ENCODE results near the gene PRRC2B. TPM values are rescaled to one million over a fixed set of nuclear protein-coding genes. Genes with fewer than 3 reads are reported as not detected.
"Not testable (repeated sequence)": the region's sequence is repeated elsewhere in the genome, so short reads cannot be mapped to it uniquely, and the experiment has no call there.

Gene PRRC2B
- total and polyA plus RNA-seq, 2 of the 8 experiments (the other 6 are each of a cell fraction or from before 2014, with no cell fraction given) = 37.3 to 249 TPM

- TF ChIP-seq SIN3A (conservative IDR thresholded peaks at IDR 0.05 in 1 of 2, IDR thresholded peaks at IDR 0.05 in 1 of 2; ENCODE audit: low read depth in 1 of 2, low read length in 2 of 2) (no peak), GABPA (IDR thresholded peaks at IDR 0.05; ENCODE audit: borderline replicate concordance, insufficient read depth, low read length) (no peak), SP1 (IDR thresholded peaks at IDR 0.05; ENCODE audit: low read depth, low read length) (no peak; the same call in 1 of the 2 replicates)
Observed at GRCh38 chr9:131393622-131394463, at the start of gene PRRC2B (continued).

GRCh38 chr9:131344931-131345535, 48.9 kb upstream of the PRRC2B start:
- H3K56ac ChIP-seq (replicated peaks; ENCODE audit: insufficient read length, low read depth, low read length); H3K4me3 ChIP-seq (ENCODE audit: extremely low read depth in 1 of 4, insufficient read depth in 2 of 4, low read depth in 3 of 4, low read length in 4 of 4); H3K4me2 ChIP-seq (ENCODE audit: insufficient read depth in 1 of 2, low read depth in 2 of 2, low read length in 2 of 2); H3K23me2 ChIP-seq (ENCODE audit: low read depth, low read length); H2BK5ac ChIP-seq (ENCODE audit: low read depth, low read length); DNase-seq (ENCODE audit: low read depth in 1 of 2, low spot score in 2 of 2); H4K91ac ChIP-seq (replicated peaks; ENCODE audit: insufficient read length, low read length); H3K9me3 ChIP-seq (ENCODE audit: insufficient read depth in 2 of 2, low read depth in 1 of 2, low read length in 1 of 2); H2BK12ac ChIP-seq (ENCODE audit: low read depth, low read length); H3K36me3 ChIP-seq (ENCODE audit: control insufficient read depth in 2 of 4, insufficient read depth in 4 of 4, low read length in 3 of 4); H4K8ac ChIP-seq (ENCODE audit: extremely low read depth, insufficient read depth, low read length); H2AK5ac ChIP-seq (ENCODE audit: low read depth, low read length); H2BK15ac ChIP-seq (ENCODE audit: low read length); H3K23ac ChIP-seq (ENCODE audit: insufficient read length); H2AFZ ChIP-seq (ENCODE audit: low read length); FAIRE-seq; POLR2A ChIA-PET (ENCODE audit: partially characterized antibody); H3K4ac ChIP-seq (replicated peaks; ENCODE audit: insufficient read length, low read depth, low read length); H2BK120ac ChIP-seq (replicated peaks; ENCODE audit: low read depth, low read length); H2BK20ac ChIP-seq (ENCODE audit: low read length); H3K79me1 ChIP-seq (ENCODE audit: low read depth, low read length); H3K14ac ChIP-seq (ENCODE audit: insufficient read length); H3K18ac ChIP-seq (ENCODE audit: extremely low read depth, low read length); H3K27me3 ChIP-seq (replicated peaks in 1 of 4; ENCODE audit: control insufficient read depth in 3 of 4, extremely low read depth in 1 of 4, insufficient read depth in 3 of 4, low read length in 3 of 4); H4K5ac ChIP-seq (ENCODE audit: insufficient read length, low read depth, low read length); H3K9ac ChIP-seq (replicated peaks in 1 of 4; ENCODE audit: extremely low read depth in 1 of 4, low read depth in 3 of 4, low read length in 3 of 4); H3K79me2 ChIP-seq (ENCODE audit: control insufficient read depth in 1 of 2, insufficient read depth in 2 of 2, low read length in 2 of 2); H3K27ac ChIP-seq (ENCODE audit: low read depth, low read length); H3K4me1 ChIP-seq (replicated peaks in 1 of 4; ENCODE audit: control insufficient read depth in 3 of 4, insufficient read depth in 4 of 4, low read length in 3 of 4); H4K20me1 ChIP-seq (replicated peaks in 1 of 2; ENCODE audit: control insufficient read depth in 1 of 2, insufficient read depth in 2 of 2, low read length in 2 of 2): not testable (repeated sequence)
- WGBS, 2 experiments (ENCODE audit: extremely low coverage in 1 of 2, insufficient coverage in 1 of 2, insufficient read length in 1 of 2, insufficient replicate concordance in 2 of 2, low coverage in 1 of 2, low lambda C conversion rate in 2 of 2, missing lambda C conversion rate in 1 of 2) = 93% methylated on average over 10 of the region's 11 CpGs; no CpG with 5 or more reads in 1 of the 2 experiments
- CTCF ChIA-PET (ENCODE audit: partially characterized antibody) = interaction anchor here (0.6 to 1.1 kb wide), 5 partner anchors 8 to 287 kb away, joined by 3 to 8 read pairs (median 3); no protein-coding TSS in a partner anchor

All from H1 (cell line).